Hypothalamus (tissue), 51 donors: ENCODE data around the gene BRMS1.
A peak's percentile ranks its signal among the peaks of the same experiment; 100 is the strongest.
"Not testable (repeated sequence)": the region's sequence is repeated elsewhere in the genome, so short reads cannot be mapped to it uniquely, and the experiment has no call there.

Experiments
- DNase-seq, 51 donors: peaks; one replicate each; lab custom pipeline; 2025; lab: John Stamatoyannopoulos, UW

Gene BRMS1

DNA sequence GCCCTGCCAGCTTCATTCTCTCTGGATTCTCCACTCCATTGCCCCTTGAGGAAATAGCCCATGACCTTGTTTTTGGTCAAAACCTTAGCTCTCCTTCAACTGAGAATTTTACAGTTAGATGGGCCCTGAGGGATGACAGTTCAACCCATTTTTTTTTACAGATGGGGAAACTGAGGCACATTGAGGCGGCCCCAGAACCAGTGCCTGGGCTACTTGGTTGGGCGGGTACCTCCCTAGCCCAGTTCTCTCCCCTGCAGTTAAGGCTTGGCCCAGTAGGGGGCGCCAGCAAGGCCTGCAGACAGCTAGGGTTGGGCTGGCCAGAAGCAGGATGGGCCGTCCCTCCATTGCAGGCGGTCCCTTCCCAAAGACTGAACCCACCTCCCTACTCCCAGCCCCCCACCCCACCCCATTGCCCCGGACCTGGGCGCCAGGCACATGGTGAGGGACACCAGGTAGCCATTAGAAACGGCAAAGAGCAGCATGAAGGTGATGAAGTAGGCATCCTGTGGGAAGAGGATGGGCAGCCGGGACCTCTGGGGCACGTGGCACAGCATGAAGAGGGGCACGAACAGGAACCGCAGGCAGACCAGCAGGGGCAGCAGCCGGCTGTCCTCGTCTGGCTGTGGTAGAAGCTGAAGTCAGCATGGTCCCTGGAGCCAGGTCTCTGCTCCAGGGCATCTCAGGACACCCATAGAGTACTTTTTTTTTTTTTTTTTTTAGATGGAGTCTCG, 19.1 kb upstream of the BRMS1 start:
- peak in 4 of 51 donors; percentile 6 to 28 (median 14) for DNase-seq

DNA sequence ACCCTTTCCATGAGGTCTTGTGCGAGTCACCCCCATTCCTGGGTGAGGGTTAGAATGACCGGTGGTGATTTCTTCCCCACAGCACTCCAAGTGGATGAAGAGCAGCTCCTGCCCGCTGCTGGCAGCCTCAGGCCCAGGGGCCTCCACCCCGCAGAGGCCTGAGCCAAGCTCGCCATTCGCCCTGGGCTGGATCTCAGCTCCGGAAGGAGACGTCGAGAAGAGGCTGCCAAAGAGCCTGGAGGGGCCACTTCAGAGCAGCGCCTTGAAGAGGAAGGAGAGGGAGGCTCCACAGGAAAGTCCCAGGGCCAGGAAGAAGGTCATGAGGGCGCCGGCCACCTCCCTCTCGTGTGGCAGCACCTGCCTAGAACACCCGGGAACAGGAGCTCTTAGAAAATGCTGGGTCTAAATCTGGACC, 18.3 kb upstream of the BRMS1 start:
- no peak for DNase-seq

DNA sequence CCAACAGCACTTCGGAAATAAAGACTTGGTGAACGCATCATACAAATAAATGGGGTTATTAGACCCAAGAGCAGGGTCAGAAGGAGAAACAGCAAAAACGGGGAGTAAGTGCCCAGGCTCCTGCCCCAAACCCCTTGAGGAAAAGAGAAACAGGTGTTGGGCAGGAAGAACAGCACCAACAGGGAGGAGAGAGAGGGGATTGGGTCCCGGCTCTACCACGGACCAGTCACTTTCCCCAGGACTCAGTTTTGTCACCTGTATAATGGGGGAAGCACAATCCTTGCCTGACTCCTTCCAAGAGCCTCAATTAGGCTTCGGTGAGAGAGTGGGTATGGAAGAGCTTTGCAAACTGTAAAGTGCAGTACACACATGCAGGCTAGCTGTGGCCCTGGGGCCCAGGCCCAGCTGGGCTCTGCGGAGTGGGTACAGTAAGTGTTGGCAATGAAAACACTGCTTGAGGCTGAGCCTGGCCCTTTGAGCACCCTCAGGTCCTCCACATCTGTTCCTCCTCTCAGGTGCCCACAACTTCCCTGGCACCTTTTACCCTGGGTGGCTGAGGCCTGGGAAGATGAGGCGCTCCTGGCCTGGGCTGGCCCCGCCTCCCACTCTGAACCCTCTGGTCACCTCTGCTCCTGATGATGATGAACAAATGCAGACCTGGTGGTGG, 17.7 kb upstream of the BRMS1 start:
- no peak for DNase-seq

DNA sequence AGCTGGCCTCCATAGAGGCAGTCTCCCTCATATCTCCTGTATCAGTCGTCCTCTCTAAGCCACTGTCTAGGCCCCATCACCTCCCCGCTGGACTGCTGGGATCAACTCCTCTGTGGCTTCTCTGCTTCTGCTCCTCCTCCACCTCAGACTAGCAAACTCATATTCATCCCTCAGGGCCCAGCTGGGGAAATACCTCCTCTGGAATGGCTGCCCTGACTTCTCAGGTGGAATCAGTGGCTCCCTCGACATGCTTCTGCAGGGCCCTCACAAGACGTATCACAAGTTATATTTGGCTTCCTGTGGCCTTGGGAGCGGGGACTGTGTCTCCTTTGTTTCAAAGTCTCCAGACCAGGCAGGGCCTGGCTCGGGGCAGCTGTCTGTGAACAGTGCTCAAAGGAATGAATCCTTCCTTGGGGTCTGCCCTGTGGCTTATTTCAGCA, 16.6 kb upstream of the BRMS1 start:
- no peak for DNase-seq

DNA sequence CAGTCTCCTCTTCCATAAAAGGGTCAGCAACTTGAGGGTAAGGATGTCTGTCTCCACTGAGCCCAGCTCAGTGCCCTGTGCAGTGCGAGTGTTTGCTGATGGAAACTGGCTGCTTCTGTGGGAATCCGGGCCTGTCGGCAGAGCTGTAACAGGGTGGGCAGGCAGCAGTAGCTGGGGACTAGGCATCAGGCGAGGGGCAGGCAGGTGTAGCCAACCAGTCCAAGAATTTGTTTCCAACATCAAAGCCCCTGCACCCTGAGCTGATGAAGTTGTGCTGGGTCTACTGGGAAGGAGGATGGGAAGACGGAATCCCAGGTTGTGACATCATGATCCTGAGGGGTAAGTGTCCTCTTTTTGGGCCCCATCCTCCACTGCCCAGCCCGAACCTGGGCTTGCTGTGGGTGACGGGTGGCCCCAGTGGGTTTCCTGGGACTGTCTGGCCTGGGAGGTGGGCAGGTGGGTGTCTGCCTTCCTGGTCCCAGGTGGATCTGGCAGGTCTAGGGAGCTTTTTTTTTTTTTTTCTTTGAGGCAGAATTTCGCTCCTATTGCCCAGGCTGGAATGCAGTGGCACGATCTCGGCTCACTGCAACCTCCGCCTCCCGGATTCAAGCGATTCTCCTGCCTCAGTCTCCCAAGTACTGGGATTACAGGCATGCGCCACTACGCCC, 15.6 kb upstream of the BRMS1 start:
- no peak for DNase-seq

DNA sequence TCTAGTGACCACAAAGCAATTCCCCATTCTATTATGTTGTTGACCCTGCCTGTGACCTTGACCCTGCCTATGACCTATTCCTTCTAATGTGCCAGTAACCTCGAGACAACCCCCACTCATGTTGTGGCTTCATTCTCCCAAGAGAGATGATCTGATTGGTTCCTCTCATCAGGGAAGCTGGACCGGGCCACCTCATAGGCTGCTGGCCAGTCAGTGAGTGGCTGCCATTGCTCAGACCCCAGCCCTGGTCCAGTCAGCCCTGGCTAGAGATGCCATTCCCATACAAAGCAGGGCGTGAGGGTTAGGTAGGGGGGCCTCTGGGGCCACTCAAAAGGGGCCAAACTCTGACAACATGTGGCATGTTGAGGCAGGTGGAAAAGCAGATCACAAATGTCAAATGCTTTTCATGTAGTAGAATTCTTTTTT, 14.8 kb upstream of the BRMS1 start:
- DNase-seq: no peak

DNA sequence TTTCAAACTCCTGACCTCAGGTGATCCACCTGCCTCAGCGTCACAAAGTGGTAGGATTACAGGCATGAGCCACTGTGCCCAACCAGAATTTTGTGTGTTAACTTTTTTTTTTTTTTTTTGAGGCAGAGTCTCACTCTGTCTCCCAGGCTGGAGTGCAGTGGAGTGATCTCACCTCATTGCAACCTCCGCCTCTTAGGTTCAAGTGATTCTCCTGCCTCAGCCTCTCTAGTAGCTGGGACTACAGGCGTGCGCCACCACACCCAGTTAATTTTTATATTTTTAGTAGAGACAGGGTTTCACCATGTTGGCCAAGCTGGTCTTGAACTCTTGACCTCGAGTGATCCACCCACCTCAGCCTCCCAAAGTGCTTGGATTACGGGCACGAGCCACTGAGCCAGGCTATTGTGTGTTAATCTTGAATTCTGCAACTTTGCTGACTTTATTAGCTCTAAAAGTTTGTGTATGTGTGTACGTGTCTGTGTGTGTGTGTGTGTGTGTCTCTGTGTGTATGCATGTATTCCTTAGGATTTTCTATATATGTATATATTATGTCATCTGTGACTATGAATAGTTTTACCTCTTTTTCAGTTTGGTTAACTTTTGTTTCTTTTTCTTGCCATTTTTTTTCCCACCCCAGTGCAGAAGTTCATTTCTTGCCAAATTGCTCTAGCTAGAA, 5.8 kb upstream of the BRMS1 start:
- DNase-seq: not testable (repeated sequence)

DNA sequence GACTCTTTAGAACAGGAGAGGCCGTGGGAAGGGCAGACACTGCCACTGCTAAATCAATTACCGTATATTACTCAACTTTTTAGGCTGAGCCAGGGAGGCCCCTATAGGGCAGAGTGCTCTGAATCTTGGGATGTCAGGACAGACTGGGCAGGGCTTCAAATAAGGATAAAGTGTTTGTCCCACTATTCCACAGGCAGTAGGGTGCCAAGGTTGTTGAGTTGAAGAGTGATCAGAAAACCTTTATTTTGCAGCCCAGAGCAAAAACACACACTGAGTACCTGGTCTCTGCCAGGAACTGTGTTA, 4.1 kb upstream of the BRMS1 start:
- no peak for DNase-seq

DNA sequence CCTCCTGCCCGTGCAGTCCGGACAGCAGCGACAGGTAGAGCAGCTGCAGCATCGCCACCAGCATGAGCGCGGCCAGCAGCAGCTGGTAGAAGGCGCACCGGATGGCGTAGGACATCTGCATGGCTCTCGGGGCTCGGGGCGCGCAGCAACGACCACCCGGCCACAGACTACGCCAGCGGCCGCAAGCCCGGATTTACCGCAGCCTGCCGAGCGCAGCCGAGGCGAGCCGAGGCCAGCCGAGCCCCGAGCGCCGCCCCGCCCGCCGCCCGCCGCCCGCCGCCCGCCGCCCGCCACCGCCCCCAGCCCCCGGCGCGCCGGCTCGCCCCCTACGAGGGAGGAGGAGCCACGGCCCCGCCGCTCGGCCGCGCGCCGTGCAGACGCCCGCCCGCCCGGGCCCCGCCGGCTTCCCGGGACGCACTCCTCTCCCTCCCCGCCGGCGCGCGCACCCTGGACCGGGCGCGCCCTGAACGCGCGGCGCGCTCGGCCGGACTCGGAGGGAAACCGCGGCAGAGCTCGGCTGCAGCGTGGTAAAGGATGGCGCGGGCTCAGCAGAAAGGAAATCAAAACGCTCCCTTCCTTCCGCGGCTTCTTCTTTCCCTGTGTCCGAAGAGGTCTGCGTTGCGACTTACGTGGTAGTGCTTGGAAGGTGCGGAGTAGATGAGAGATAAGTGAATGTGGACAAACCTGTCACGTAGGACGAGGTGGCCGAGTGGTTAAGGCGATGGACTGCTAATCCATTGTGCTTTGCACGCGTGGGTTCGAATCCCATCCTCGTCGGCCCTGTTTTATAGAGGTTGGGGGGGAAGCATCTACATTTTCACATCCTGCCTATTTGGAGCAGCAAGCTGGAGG, 2.7 kb upstream of the BRMS1 start, which contains the start of gene B4GAT1:
Gene B4GAT1 (minus strand): TSS at position 205 of the 852 bp plus-strand sequence. CDS start 84 bp downstream, at position 121.
- peak in 50 of 51 donors; percentile 22 to 90 (median 71) for DNase-seq

DNA sequence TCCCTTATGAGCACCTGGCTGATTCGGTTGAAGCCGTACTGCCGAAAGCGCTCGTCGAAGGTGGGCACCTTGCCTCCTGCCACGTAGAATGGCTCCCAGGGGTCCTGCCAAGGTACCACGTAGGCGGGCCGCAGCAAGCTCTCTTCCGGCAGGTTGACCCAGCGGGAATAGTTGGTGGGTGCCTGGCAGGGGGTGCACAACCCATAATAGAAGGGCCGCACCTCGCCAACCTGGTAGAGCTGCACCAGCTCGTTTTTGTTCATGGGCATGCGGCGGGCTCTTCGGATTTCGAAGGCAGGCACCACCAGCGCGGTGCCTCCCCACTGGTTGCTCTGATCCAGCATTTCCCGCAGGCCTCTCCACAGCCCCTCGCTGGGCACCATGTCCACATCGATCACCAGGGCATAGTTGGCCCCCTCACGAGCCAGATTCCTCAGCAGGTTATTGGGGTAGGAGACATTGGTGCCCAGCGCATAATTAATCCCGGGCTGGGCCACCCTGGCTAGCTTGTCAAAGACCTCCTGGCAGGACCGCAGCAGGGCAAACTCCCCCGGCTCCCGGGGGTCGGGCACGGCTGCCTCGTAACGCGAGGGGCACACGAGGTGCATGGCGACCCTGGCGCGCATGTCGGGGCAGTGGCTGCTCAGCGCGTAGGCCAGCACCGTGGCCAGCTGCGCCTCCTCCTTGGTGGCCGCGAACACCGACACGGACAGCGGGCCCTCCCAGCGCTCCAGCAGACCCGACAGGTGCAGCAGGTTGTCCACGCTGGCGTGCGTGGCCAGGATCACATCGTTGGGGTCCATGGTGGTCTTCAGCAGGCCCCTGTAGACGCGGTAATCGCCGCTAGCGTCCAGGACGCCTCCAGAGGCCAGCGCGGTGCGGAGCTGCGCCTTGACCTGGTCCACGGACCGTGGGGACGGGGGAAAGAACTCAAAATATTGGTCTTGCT, 1.8 kb upstream of the BRMS1 start:
- DNase-seq: peak in 4 of 51 donors; percentile 19 to 53 (median 51)

DNA sequence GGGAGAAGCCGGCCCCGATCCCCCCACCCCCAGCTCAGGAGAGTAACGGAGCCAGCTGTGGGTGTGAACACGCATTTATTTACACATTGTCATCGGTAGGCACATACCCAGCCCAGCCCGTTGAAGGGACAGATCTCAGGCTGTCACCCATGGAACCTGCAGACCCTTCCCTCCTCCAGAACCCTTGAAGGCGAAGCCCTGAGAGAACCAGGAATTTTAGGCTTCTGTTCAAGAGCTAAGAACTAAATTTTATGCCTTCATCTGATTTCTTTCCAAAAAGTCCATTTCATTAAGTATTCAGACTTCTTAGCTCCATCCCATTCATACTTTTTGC, 379 bp upstream of the BRMS1 start:
- no peak for DNase-seq

DNA sequence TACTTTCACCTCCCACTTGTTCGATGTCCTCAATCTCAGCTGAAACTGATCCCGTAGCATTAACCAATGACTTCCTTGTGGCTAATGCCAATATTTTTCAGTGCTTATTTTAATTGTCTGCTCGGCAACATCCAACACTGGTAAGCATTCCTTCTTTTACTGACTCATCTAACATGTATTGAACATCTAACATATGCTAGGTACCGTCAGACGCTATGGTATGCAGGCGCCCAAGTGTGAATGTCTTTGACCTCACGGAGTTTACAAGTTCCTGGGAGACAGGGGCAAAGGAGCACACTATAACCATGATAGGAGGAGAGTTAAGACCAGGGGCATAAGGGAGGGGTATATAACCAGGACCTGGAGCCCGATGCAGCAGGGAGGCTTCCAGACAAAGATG, 1.7 kb downstream of the BRMS1 start:
- DNase-seq: no peak

DNA sequence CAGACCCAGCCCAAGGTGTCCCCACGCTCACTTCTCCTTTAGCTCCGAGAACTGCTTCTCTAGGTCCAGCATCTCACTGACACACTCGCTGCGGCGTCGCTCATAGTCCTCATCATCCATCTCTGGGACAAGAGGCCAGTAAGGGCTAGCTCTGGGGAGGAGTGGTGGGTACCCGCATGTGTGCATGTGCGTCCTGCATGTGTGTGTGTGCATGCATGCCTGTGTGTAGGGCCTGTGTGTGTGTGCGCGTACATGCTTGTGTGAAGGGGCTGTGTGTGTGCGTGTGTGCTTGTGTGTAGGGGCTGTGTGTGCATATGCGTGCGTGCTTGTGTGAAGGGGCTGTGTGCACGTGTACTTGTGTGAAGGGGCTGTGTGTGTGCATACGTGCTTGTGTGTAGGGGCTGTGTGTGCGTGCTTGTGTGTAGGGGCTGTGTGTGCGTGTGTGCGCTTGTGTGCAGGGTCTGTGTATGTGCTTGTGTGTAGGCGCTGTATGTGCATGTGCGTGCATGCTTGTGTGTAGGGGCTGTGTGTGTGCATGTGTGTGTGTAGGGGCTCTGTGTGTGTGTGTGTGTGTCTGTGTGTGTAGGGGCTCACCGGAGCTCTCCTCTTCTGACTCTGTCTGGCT, 3.3 kb downstream of the BRMS1 start:
- no peak for DNase-seq

DNA sequence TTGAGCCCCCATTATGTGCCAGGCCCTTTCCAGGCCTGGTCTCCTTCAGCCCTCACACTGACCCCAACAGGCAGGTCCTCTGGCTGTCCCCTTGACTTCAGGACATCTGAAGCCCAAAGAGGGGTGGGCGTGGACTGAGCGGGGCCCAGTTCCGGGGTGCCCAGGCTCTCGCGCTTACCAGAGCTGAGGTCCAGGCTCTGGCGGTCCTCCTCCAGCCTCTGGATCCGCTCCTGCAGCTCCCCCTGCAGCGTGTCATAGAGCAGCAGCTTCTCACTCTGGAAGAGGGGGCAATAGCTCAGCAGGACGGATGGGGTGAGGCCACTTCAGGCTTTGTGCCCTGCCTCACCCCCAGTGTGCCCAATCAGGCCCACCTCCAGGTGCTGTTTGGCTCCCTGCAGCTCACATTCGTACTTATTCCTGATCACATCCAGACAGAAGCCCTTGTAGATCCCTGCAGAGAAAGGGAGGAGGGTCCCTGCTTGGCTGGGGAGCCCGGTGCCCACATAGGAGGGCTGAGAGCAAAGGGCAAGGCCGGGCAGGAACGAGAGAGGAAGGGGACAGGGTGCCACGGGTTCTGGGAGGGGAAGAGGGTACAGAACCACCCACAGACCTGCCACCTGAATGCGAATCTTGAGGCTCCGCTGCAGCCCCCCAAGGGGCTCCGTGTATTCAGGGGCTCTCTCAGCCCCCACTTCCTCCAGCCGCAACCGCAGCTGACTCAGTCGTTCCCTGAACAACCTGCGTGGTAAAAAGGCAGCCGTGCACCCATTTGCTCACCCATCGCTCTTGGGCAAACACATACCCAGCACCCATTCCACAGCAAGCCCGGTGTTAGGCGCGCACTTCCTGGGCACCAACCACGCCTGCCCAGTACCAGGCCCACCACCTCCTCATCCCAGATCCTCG, 4.1 kb downstream of the BRMS1 start:
- DNase-seq: no peak

DNA sequence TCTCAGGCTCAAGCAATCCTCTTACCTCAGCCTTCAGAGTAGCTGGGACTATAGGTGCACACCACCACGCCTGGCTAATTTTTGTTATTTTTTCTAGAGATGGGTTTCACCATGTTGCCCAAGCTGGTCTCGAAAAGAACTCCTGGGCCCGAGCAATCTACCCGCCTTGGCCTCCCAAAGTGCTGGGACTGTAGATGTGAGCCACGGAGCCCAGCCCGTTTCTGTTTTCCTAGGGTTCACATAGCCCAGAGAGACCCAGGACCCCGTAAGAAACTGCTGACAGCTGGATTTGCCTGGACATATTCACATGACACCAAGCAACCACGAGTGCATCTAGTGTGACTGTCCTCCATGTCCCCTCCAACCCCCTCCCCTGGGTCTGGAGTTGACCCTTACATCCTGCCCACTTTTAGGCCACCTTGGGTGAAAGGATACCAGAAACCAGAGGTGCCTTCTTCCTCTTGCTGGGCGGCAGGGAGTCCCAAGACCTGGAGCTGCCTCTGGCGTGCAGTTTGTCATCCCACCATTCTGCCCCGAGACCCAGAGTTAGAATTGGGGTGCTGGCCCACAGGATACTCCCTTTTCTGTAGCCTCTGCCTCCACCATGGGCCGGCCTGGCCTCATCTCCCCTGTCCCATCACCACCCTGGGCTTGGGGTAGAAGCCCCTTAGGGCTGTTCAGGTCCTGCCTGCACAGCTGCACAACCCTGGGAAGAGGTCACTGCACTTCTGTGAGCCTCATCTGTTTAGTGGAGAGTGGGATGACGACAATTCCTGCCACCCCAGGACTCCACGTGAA, 5.0 kb downstream of the BRMS1 start:
- no peak for DNase-seq

DNA sequence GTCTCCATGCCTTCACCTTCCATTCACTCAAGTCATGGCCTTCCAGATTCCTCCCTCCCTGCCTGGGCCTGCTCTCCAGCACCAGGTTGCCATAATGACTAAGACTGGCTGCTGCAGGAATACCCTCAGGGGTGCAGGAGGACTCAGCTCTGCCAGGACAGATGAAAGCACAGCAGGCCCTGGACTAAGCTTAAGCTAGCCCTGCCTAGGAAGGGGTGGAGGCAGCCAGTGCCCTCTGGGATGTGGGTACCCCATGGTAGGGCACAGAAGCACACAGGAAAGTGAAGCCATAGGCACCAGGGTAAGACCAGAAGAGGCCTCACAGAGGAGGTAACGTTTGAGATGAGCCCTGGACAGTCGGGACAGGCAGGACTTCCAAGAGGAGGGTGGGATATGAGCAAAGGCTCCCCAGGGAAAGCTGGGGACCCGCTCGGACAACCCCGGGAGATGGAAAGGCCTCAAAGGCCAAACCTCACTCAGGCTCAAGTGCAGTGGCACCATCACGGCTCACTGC, 5.7 kb downstream of the BRMS1 start:
- no peak for DNase-seq
